ENCODE data around the gene POTEH.
"Not testable (repeated sequence)": the region's sequence is repeated elsewhere in the genome, so short reads cannot be mapped to it uniquely, and the experiment has no call there.

The POTEH gene

GRCh38 chr22:15738157-15738908 is 48.5 kb downstream of the POTEH start:
- DNase-seq (ENCODE audit: low read depth in 2 of 2), result not testable (repeated sequence)

DNA sequence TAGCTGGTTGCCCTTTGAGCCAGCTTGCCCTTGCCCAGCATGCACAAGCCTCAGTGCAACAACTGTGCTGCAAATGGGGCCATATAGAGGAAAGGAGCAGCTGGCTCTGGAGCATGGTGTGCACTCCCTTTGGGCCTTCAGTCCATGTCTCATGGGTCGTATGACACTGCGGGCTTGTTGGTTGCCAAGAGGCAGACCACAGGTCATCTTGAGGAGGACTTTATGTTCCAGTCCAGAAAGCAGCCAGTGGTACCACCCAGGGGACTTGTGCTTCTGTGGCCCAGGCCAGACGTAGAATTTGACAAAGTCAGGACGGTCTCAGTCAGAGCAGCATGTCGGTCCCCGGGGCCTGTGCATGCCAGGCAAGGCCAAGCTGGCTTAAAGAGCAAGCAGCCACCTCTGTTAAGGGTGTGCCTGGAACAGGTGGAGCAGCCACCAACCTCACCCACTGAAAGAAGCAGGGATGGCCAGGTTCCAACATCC is 49.1 kb downstream of the POTEH start:
- not testable (repeated sequence) for DNase-seq (ENCODE audit: low read depth in 2 of 2)

GRCh38 chr22:15747636-15748323 is 58.0 kb downstream of the POTEH start:
- not testable (repeated sequence) for DNase-seq (ENCODE audit: low read depth in 2 of 2)

GRCh38 chr22:15749181-15749970 is 59.5 kb downstream of the POTEH start:
- not testable (repeated sequence) for DNase-seq (ENCODE audit: low read depth in 2 of 2)

- not testable (repeated sequence) for DNase-seq (ENCODE audit: low read depth in 2 of 2)
These were observed 69.7 kb downstream of the POTEH start for GRCh38 chr22:15759443-15760097.

DNA sequence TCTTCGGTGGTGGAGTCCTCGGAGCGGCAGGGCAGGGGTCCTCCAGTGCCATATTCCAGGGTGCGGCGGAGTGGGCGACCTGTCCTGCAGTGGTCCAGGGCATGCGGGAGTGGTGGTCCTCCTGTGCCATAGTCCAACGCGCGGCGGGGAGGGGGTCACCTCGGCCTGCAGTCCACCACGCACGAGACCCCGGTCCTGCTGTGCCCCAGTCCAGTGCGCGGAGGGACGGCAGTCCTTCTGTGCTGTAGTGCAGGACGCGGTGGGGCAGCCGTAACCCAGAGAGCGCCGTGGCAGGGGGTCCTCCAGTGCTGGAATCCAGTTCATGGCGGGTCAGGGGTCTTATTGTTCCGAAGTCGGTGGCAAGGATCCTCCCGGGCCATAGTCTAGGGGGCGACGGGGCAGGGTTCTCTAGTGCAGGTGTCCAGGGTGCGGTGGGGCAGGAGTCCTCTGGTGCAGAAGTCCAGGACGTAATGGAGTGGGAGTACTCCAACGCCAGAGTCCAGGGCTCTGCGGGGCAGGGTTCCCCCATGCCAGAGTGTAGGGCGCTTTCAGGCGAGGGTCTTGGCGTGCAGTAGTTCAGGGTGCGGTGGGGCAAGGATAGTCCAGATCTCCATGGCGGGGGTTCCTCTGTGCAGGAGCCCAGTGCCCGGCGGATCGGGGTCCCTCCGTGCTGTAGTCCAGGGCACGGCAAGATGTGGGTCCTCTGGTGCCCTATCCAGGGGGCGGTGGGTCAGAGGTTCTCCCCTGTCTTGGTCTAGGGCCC is 70.7 kb downstream of the POTEH start:
- not testable (repeated sequence) for DNase-seq (ENCODE audit: low read depth in 2 of 2)

DNA sequence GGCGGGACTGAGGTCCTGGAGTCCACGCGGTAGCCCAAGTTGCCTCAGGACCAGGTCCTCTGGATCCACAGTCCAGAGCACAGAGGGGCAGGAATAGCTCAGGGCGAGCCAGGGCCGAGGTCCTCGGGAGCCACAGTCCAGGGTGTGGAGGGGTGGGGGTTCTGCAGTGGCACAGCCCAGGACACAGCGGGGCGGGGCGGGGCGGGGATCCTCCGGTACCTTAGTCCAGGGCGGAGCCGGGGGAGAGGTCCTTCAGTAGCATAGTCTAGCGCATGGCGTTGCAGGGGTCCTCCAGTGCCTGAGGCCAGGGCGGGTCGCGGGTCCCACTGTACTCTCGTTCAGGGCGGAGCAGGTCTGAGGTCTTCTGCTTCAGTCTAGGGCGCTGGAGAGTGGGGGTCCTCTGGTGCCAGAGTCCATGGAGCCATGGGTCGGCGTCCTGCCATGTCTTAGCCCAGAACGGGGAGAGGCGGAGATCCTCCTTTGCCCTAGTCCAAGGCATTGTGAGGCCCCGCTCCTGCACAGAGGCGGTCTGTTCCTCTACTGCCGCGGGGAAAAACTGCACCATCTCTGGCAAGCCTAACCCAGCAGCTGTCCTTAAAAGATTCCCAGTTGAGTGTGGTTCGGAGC is 71.4 kb downstream of the POTEH start:
- not testable (repeated sequence) for DNase-seq (ENCODE audit: low read depth in 2 of 2)

- not testable (repeated sequence) for DNase-seq (ENCODE audit: low read depth in 2 of 2)
These were observed 73.7 kb downstream of the POTEH start for GRCh38 chr22:15763559-15763958.

Measured in stimulated activated CD8-positive, alpha-beta memory T cell treated with anti-CD3 and anti-CD28 coated beads, Interleukin-15, amount 100 ng/mL, for 48 hours (primary cell).